Activated T-helper 2 cell treated with anti-CD3 and anti-CD28 coated beads, Interferon-gamma antibody, Interleukin-2, Interleukin-4, amounts not matched to agents 10 μg/mL and 5 μg/mL and 100 μg/mL, durations not matched to agents 14 hours and 24 hours and 36 hours (primary cell): ENCODE measurements around the gene C17orf100. TPM values are rescaled to one million over a fixed set of nuclear protein-coding genes. Genes with fewer than 3 reads are reported as not detected.

Source experiments
- DNase-seq: peaks from one replicate; pipeline ENCODE4 v3.0.0; 2021; ENCODE audit warnings: low spot score
- H3K27ac Mint-ChIP-seq: one replicate; pipeline ENCODE4 v1.8.0; 2021; ENCODE audit warnings: mixed read lengths
- H3K27me3 Mint-ChIP-seq: one replicate; pipeline ENCODE4 v1.8.0; 2021; ENCODE audit warnings: low read depth, mixed read lengths
- H3K36me3 Mint-ChIP-seq: one replicate; pipeline ENCODE4 v1.8.0; 2021; ENCODE audit warnings: low read depth, mixed read lengths
- H3K4me1 Mint-ChIP-seq: one replicate; pipeline ENCODE4 v1.8.0; 2021; ENCODE audit warnings: low read depth, mixed read lengths
- H3K4me3 Mint-ChIP-seq: one replicate; pipeline ENCODE4 v1.8.0; 2021; ENCODE audit warnings: low read depth, mild to moderate bottlenecking, moderate library complexity, mixed read lengths
- H3K9me3 Mint-ChIP-seq: one replicate; pipeline ENCODE4 v1.8.0; 2021; ENCODE audit warnings: mixed read lengths
- intact Hi-C: fragments of 100-400 bp; cut with micrococcal nuclease; formaldehyde crosslinking; loops from one replicate; pipeline ENCODE4 v1.15.1; 2023
- total RNA-seq: library from RNA; stranded (reverse); gene quantifications from 2 replicates; pipeline ENCODE4 v1.2.3, GENCODE V29; 2022

Gene C17orf100
- total RNA-seq, 1 donor from 2014 or later: 2.0 TPM

GRCh38 chr17:6677158-6677831, 25.7 kb downstream of the C17orf100 start:
- no peak for DNase-seq
- Mint-ChIP-seq H3K27ac (no peak overlapping the region), H3K9me3 (no peaks in the 10 kb centered on the region), H3K27me3 (peaks cover 32% of the 10 kb centered on the region), H3K4me1 (peaks cover 3% of the 10 kb centered on the region), H3K4me3 (no peak overlapping the region), H3K36me3 (no peaks in the 10 kb centered on the region)
- intact Hi-C loops: no loop called here

GRCh38 chr17:6677946-6678345, 26.4 kb downstream of the C17orf100 start:
- intact Hi-C loops: no loop called here
- no peak overlapping the region for H3K4me3 Mint-ChIP-seq
- no peaks in the 10 kb centered on the region for H3K36me3 Mint-ChIP-seq
- H3K4me1 Mint-ChIP-seq: peaks cover 3% of the 10 kb centered on the region
- H3K27me3 Mint-ChIP-seq: peaks cover 35% of the 10 kb centered on the region
- no peak overlapping the region for H3K27ac Mint-ChIP-seq
- H3K9me3 Mint-ChIP-seq: no peaks in the 10 kb centered on the region
- no peak for DNase-seq

GRCh38 chr17:6679241-6679640, 27.7 kb downstream of the C17orf100 start:
- Mint-ChIP-seq H3K27ac (no peak overlapping the region), H3K36me3 (no peaks in the 10 kb centered on the region), H3K4me3 (no peak overlapping the region), H3K9me3 (no peaks in the 10 kb centered on the region), H3K4me1 (peaks cover 3% of the 10 kb centered on the region), H3K27me3 (peaks cover 35% of the 10 kb centered on the region)
- intact Hi-C loops: no loop called here
- no peak for DNase-seq

- Mint-ChIP-seq H3K27me3 (peaks cover 29% of the 10 kb centered on the region), H3K9me3 (no peaks in the 10 kb centered on the region), H3K27ac (no peak overlapping the region), H3K4me3 (no peak overlapping the region), H3K4me1 (peaks cover 3% of the 10 kb centered on the region), H3K36me3 (no peaks in the 10 kb centered on the region)
- intact Hi-C loops: no loop called here
- no peak for DNase-seq
These were observed 29.6 kb downstream of the C17orf100 start for GRCh38 chr17:6681176-6681575.

- no peak for DNase-seq
- no peak overlapping the region for H3K4me3 Mint-ChIP-seq
- peaks cover 29% of the 10 kb centered on the region for H3K27me3 Mint-ChIP-seq
- H3K27ac Mint-ChIP-seq: no peak overlapping the region
- H3K9me3 Mint-ChIP-seq: no peaks in the 10 kb centered on the region
- intact Hi-C loops: no loop called here
- H3K36me3 Mint-ChIP-seq: no peaks in the 10 kb centered on the region
- H3K4me1 Mint-ChIP-seq: peaks cover 3% of the 10 kb centered on the region
These were observed 30.1 kb downstream of the C17orf100 start for GRCh38 chr17:6681671-6682070.

GRCh38 chr17:6682339-6682738, 30.8 kb downstream of the C17orf100 start:
- intact Hi-C loops: no loop called here
- Mint-ChIP-seq H3K4me3 (no peak overlapping the region), H3K27me3 (peaks cover 29% of the 10 kb centered on the region), H3K9me3 (no peaks in the 10 kb centered on the region), H3K36me3 (no peaks in the 10 kb centered on the region), H3K27ac (no peak overlapping the region), H3K4me1 (peaks cover under 1% of the 10 kb centered on the region)
- no peak for DNase-seq

GRCh38 chr17:6683081-6683684, 31.6 kb downstream of the C17orf100 start:
- Mint-ChIP-seq H3K36me3 (no peaks in the 10 kb centered on the region), H3K4me1 (no peaks in the 10 kb centered on the region), H3K27ac (no peak overlapping the region), H3K27me3 (peaks cover 27% of the 10 kb centered on the region), H3K4me3 (no peak overlapping the region), H3K9me3 (no peaks in the 10 kb centered on the region)
- intact Hi-C loops: no loop called here
- DNase-seq: no peak

- DNase-seq: no peak
- Mint-ChIP-seq H3K9me3 (no peaks in the 10 kb centered on the region), H3K27ac (no peak overlapping the region), H3K27me3 (peaks cover 20% of the 10 kb centered on the region), H3K4me3 (no peak overlapping the region), H3K4me1 (no peaks in the 10 kb centered on the region), H3K36me3 (no peaks in the 10 kb centered on the region)
- intact Hi-C loops: no loop called here
These were observed 32.3 kb downstream of the C17orf100 start for GRCh38 chr17:6683730-6684459.

GRCh38 chr17:6684460-6684783, 32.9 kb downstream of the C17orf100 start:
- intact Hi-C loops: no loop called here
- no peaks in the 10 kb centered on the region for H3K36me3 Mint-ChIP-seq
- H3K27me3 Mint-ChIP-seq: peaks cover 19% of the 10 kb centered on the region
- no peak overlapping the region for H3K27ac Mint-ChIP-seq
- H3K4me3 Mint-ChIP-seq: no peak overlapping the region
- H3K4me1 Mint-ChIP-seq: no peaks in the 10 kb centered on the region
- no peak for DNase-seq
- no peaks in the 10 kb centered on the region for H3K9me3 Mint-ChIP-seq

GRCh38 chr17:6684881-6685767, 33.6 kb downstream of the C17orf100 start:
- Mint-ChIP-seq H3K4me3 (no peak overlapping the region), H3K27me3 (peaks cover 19% of the 10 kb centered on the region), H3K9me3 (no peaks in the 10 kb centered on the region), H3K27ac (no peak overlapping the region), H3K4me1 (no peaks in the 10 kb centered on the region), H3K36me3 (no peaks in the 10 kb centered on the region)
- no peak for DNase-seq
- intact Hi-C loops: no loop called here

- no peak for DNase-seq
These were observed 34.5 kb downstream of the C17orf100 start for GRCh38 chr17:6686026-6686425.

GRCh38 chr17:6688944-6689343, 37.4 kb downstream of the C17orf100 start:
- intact Hi-C loops: no loop called here
- Mint-ChIP-seq H3K36me3 (no peaks in the 10 kb centered on the region), H3K4me1 (no peaks in the 10 kb centered on the region), H3K27me3 (peaks cover 8% of the 10 kb centered on the region), H3K4me3 (no peak overlapping the region), H3K9me3 (no peaks in the 10 kb centered on the region), H3K27ac (no peak overlapping the region)
- no peak for DNase-seq

More at GRCh38 chr17:6686026-6686425, 34.5 kb downstream of the C17orf100 start:
- no peak overlapping the region for H3K27ac Mint-ChIP-seq
- no peaks in the 10 kb centered on the region for H3K4me1 Mint-ChIP-seq
- H3K27me3 Mint-ChIP-seq: peaks cover 17% of the 10 kb centered on the region
- no peaks in the 10 kb centered on the region for H3K36me3 Mint-ChIP-seq
- no peaks in the 10 kb centered on the region for H3K9me3 Mint-ChIP-seq
- no peak overlapping the region for H3K4me3 Mint-ChIP-seq
- intact Hi-C loops: no loop called here
